HepG2 (cell line): ENCODE data around the gene DLG2. TPM values are rescaled to one million over a fixed set of nuclear protein-coding genes. Genes with fewer than 3 reads are reported as not detected.

Experiments used
- ATAC-seq: fragments of 200-7000 bp; cut with Tn5 transposase; 3 replicates; pipeline ENCODE4 v1.9.1; 2020; ENCODE audit warnings: mild to moderate bottlenecking, moderate library complexity
- BruUV-seq: library from RNA; stranded (reverse); fragments of 400-500 nt; replicated peaks from 2 replicates; lab custom pipeline; 2021; lab: Mats Ljungman, UMichigan
- CTCF ChIA-PET: fragments of 300-600 bp; formaldehyde crosslinking; extraction: SDS; loops from one replicate; lab custom pipeline; 2021; ENCODE audit warnings: low total read pairs, inconsistent platforms, low intra/inter-chr PET ratio; lab: Yijun Ruan, JAX
- POLR2A ChIA-PET: fragments of 350-600 bp; sonication (Branson Sonifier 250); formaldehyde crosslinking; loops from one replicate; lab custom pipeline; 2020; ENCODE audit warnings: antibody characterized with exemption, inconsistent platforms; lab: Yijun Ruan, JAX
- DNase-seq: peaks from one replicate; pipeline ENCODE4 v3.0.0-alpha.2; 2015; ENCODE audit warnings: low spot score
- FAIRE-seq: peaks from 3 replicates; lab custom pipeline; 2011; peaks lifted over from hg19 to GRCh38; lab: Jason Lieb, UNC
- H2AFZ ChIP-seq: one replicate; pipeline ENCODE4 v1.6.1; 2011; ENCODE audit warnings: low read length, inconsistent platforms
- H3K27ac ChIP-seq: fragments of 300-600 bp; 3 replicates; pipeline ENCODE4 v1.8.0; 2011; ENCODE audit warnings: mixed run types, mild to moderate bottlenecking, mixed read lengths, low read length, inconsistent platforms; ENCODE audit not compliant: insufficient read depth; ENCODE audit errors: extremely low read length
- H3K27me3 ChIP-seq, 2 experiments: fragments of 200-600 bp in 1 of 2; 2 replicates in 1 of 2; 3 replicates in 1 of 2; pipeline versions ENCODE4 v1.6.0 to v1.8.0; 2011; ENCODE audit warnings: low read length in 2 of 2, mild to moderate bottlenecking in 2 of 2, moderate library complexity in 2 of 2, inconsistent platforms in 1 of 2; ENCODE audit not compliant: insufficient read depth in 2 of 2, control insufficient read depth in 1 of 2
- H3K36me3 ChIP-seq, 2 experiments: fragments of 200-600 bp in 1 of 2; replicated peaks in 1 of 2; 2 replicates in 1 of 2; 3 replicates in 1 of 2; pipeline versions ENCODE4 v1.5.1 to v1.8.0; 2011; ENCODE audit warnings: low read length in 2 of 2, inconsistent platforms in 1 of 2; ENCODE audit not compliant: insufficient read depth in 2 of 2, control insufficient read depth in 1 of 2
- H3K4me1 ChIP-seq: 2 replicates; pipeline ENCODE4 v1.5.1; 2012; ENCODE audit warnings: low read length, inconsistent platforms; ENCODE audit not compliant: insufficient read depth
- H3K4me2 ChIP-seq: 2 replicates; pipeline ENCODE4 v1.6.0; 2011; ENCODE audit warnings: low read depth, low read length, inconsistent platforms
- H3K4me3 ChIP-seq, 3 experiments: fragments of 200-600 bp in 1 of 3; sonication (generic), shearing (Covaris generic) in 1 of 3; replicated peaks in 1 of 3; 2 replicates each; pipeline ENCODE4 v1.5.1; 2011 to 2016; ENCODE audit warnings: low read length in 3 of 3, inconsistent platforms in 2 of 3, low read depth in 2 of 3, mild to moderate bottlenecking in 2 of 3, control low read depth in 1 of 3, mixed read lengths in 1 of 3; ENCODE audit not compliant: insufficient read depth in 1 of 3
- H3K79me2 ChIP-seq: one replicate; pipeline ENCODE4 v1.6.1; 2011; ENCODE audit warnings: low read length, inconsistent platforms; ENCODE audit not compliant: insufficient read depth
- H3K9ac ChIP-seq: 2 replicates; pipeline ENCODE4 v1.6.0; 2011; ENCODE audit warnings: mild to moderate bottlenecking, low read depth, low read length, inconsistent platforms; ENCODE audit not compliant: insufficient read depth
- H3K9me3 ChIP-seq: 2 replicates; pipeline ENCODE4 v1.5.1; 2012; ENCODE audit warnings: mild to moderate bottlenecking, low read length
- H4K20me1 ChIP-seq: 2 replicates; pipeline ENCODE4 v1.6.0; 2011; ENCODE audit warnings: inconsistent platforms, mild to moderate bottlenecking, low read length, moderate library complexity; ENCODE audit not compliant: insufficient read depth
- AKNA ChIP-seq: sonication (generic); formaldehyde crosslinking; IDR thresholded peaks from 2 replicates; pipeline ENCODE4 v1.4.0; 2020; ENCODE audit warnings: missing genetic modification reagents, borderline replicate concordance
- ARID2 ChIP-seq: sonication (generic); formaldehyde crosslinking; IDR thresholded peaks from 2 replicates; pipeline ENCODE4 v1.8.1; 2022; ENCODE audit warnings: mild to moderate bottlenecking, missing genetic modification reagents, borderline replicate concordance
- BRCA1 ChIP-seq: sonication (generic); formaldehyde crosslinking; IDR thresholded peaks from 2 replicates; pipeline ENCODE4 v1.4.0; 2020; ENCODE audit warnings: missing genetic modification reagents
- GABPA ChIP-seq, 2 experiments: IDR thresholded peaks; 2 replicates each; pipeline ENCODE4 v1.6.1; 2011 to 2016; ENCODE audit warnings: low read depth in 2 of 2, low read length in 1 of 2, missing biosample characterization in 1 of 2, missing genetic modification characterization in 1 of 2
- MAFG ChIP-seq: sonication (generic); formaldehyde crosslinking; IDR thresholded peaks from 2 replicates; pipeline ENCODE4 v1.5.1; 2020; ENCODE audit warnings: mild to moderate bottlenecking, missing genetic modification reagents
- REPIN1 ChIP-seq: sonication (generic); formaldehyde crosslinking; IDR thresholded peaks from 2 replicates; pipeline ENCODE4 v1.8.0; 2022; ENCODE audit warnings: missing genetic modification reagents, low read depth, mild to moderate bottlenecking, borderline replicate concordance
- TSC22D2 ChIP-seq: sonication (generic); formaldehyde crosslinking; IDR thresholded peaks from 2 replicates; pipeline ENCODE4 v1.5.1; 2020; ENCODE audit warnings: missing genetic modification reagents, mild to moderate bottlenecking, borderline replicate concordance
- ZZZ3 ChIP-seq: sonication (generic); formaldehyde crosslinking; IDR thresholded peaks from 2 replicates; pipeline ENCODE4 v1.4.0; 2020; ENCODE audit warnings: missing genetic modification reagents, mild to moderate bottlenecking, borderline replicate concordance
- WGBS: methylation state at CpG from one replicate; pipeline ENCODE4 v1.1.6; 2017; ENCODE audit warnings: low lambda C conversion rate; 5-methylcytosine and 5-hydroxymethylcytosine counted together
- in situ Hi-C: cut with HindIII; loops from 2 replicates; pipeline ENCODE4 v1.10.0; 2017; ENCODE audit warnings: low pct_unique_long_range_greater_than_20kb; ENCODE audit not compliant: extremely low pct_ligation_motif_present
- intact Hi-C: fragments of 100-400 bp; cut with micrococcal nuclease; formaldehyde crosslinking; loops from one replicate; pipeline ENCODE4 v1.10.0; 2022; ENCODE audit not compliant: unreplicated experiment
- polyA plus RNA-seq, 8 experiments: library from polyadenylated mRNA; depleted of rRNA in 3 of 8; stranded (reverse) in 7 of 8; unstranded in 1 of 8; fragments of >200 nt; fragmentation: Illumina TruSeq in 4 of 8; extraction: Trizol in 4 of 8; gene quantifications; 2 replicates each; pipeline versions ENCODE4 v1.2.1 to v1.2.3, GENCODE V29; 2011 to 2016; ENCODE audit warnings: low read depth in 4 of 8, missing spikeins in 1 of 8, mixed read lengths in 1 of 8; ENCODE audit not compliant: insufficient read depth in 1 of 8
- total RNA-seq, 5 experiments: library from RNA; depleted of rRNA; stranded (reverse); fragments of >200 nt; fragmentation: Illumina TruSeq; extraction: Trizol; gene quantifications; 2 replicates each; pipeline ENCODE4 v1.2.3, GENCODE V29; 2016; ENCODE audit warnings: low read depth in 1 of 5
- TF ChIP-seq, protein P1 (sequence below): sonication (generic); formaldehyde crosslinking; conservative IDR thresholded peaks from 2 replicates; pipeline ENCODE4 v1.4.0; 2020; ENCODE audit warnings: missing genetic modification reagents

Gene DLG2
- total and polyA plus RNA-seq, 2 of the 13 experiments (the other 11 are each of a cell fraction or from before 2014, with no cell fraction given), result 0.46 to 1.0 TPM

GRCh38 chr11:83656796-83657330, 1970.3 kb downstream of the DLG2 start:
- Histone ChIP-seq H3K79me2 (no peaks in the 10 kb centered on the region), H3K4me2 (no peak overlapping the region), H2AFZ (no peak overlapping the region), H3K9ac (no peak overlapping the region), H4K20me1 (no peaks in the 10 kb centered on the region), H3K27me3 (no peaks in the 10 kb centered on the region), H3K4me3 (no peak overlapping the region), H3K4me1 (peaks cover 5% of the 10 kb centered on the region), H3K27ac (no peak overlapping the region), H3K9me3 (no peaks in the 10 kb centered on the region), H3K36me3 (no peaks in the 10 kb centered on the region)
- no peak for DNase-seq
- ChIA-PET POLR2A (no interaction called here), CTCF (no interaction called here)
- intact Hi-C loops, result no loop called here
- TF ChIP-seq, protein P1, sequence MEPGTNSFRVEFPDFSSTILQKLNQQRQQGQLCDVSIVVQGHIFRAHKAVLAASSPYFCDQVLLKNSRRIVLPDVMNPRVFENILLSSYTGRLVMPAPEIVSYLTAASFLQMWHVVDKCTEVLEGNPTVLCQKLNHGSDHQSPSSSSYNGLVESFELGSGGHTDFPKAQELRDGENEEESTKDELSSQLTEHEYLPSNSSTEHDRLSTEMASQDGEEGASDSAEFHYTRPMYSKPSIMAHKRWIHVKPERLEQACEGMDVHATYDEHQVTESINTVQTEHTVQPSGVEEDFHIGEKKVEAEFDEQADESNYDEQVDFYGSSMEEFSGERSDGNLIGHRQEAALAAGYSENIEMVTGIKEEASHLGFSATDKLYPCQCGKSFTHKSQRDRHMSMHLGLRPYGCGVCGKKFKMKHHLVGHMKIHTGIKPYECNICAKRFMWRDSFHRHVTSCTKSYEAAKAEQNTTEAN (CRISPR knock-in tag), result no peak
- TF ChIP-seq TSC22D2 (no peak), ZZZ3 (CRISPR knock-in tag) (no peak), AKNA (no peak), MAFG (CRISPR knock-in tag) (no peak), REPIN1 (no peak), ARID2 (CRISPR knock-in tag) (no peak), BRCA1 (CRISPR knock-in tag) (no peak), GABPA (IDR thresholded peaks at IDR 0.05; ENCODE audit: low read depth, low read length) (no peak), GABPA (CRISPR knock-in tag; IDR thresholded peaks at IDR 0.05; ENCODE audit: low read depth) (no peak)
- ATAC-seq, result no peak
- FAIRE-seq, result no peak
- WGBS, result 18% methylated on average over 4 of the region's 4 CpGs
- in situ Hi-C loops, result no loop called here
- BruUV-seq, result no TSS peak
